GOT3 (cell line): ENCODE results near the gene SEC24B.
"Not testable (repeated sequence)": the region's sequence is repeated elsewhere in the genome, so short reads cannot be mapped to it uniquely, and the experiment has no call there.

ENCODE experiments used
- DNase-seq: peaks from one replicate; lab custom pipeline; 2025; ENCODE audit warnings: mixed read lengths; lab: John Stamatoyannopoulos, UW

SEC24B gene

GRCh38 chr4:109578846-109579245, 145.2 kb downstream of the SEC24B start:
- DNase-seq = no peak

DNA sequence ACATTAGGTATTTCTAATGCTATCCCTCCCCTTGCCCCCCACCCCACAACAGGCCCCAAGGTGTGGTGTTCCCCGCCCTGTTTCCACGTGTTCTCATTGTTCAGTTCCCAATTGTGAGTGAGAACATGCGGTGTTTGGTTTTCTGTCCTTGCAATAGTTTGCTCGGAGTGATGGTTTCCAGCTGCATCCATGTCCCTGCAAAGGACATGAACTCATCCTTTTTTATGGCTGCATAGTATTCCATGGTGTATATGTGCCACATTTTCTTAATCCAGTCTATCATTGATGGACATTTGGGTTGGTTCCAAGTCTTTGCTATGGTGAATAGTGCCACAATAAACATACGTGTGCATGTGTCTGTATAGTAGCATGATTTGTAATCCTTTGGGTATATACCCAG, 146.4 kb downstream of the SEC24B start:
- DNase-seq = not testable (repeated sequence)

GRCh38 chr4:109588176-109588575, 154.6 kb downstream of the SEC24B start:
- no peak for DNase-seq

DNA sequence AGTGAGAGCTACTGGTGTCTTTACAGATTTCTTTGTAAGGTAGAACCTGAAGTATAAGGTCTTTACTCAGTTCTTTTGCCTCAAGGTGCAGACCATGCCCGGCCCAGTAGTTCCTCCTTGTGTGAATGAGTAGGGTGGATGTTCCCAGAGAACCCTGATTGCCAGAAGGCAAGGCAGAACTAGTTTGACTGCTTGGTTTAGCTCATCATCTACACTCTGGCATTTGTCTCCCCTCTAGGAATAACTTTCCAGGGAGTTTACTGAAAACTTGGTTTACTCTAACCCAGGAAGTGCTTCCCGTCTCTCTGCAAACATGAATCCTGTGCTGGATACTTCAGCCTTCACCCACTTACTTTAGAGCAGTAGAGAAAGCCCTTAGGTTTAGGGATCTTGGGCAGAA, 155.5 kb downstream of the SEC24B start:
- DNase-seq = no peak

GRCh38 chr4:109589605-109590004, 156.0 kb downstream of the SEC24B start:
- no peak for DNase-seq
